Left hindlimb (tissue), 1 donor: Measurements from ENCODE around the gene NEMP2.
A peak's percentile ranks its signal among the peaks of the same experiment; 100 is the strongest.

Source experiments
- DNase-seq: peaks from one replicate; pipeline ENCODE4 v3.0.0-alpha.2; 2018

Gene NEMP2

DNA sequence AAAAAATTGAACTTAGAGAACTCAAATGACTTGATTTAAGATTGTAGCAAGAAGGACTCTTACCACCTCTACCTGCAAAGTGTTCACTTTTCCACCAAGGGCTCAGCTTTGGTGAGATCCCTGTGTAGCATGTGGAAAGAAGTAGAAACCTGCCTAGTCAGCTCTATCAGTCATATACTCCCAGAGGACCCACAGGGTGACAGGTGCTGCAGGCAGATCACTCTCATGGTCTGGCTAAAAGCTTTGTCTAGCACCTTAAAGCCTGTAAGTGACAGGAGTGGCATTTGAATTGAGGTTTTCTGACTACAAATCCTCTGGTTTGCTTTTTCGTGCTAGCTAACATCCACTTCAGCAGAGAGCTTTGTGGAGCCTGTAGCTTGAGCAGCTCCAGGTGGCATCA lies 18.7 kb upstream of the NEMP2 start:
- DNase-seq: no peak

DNA sequence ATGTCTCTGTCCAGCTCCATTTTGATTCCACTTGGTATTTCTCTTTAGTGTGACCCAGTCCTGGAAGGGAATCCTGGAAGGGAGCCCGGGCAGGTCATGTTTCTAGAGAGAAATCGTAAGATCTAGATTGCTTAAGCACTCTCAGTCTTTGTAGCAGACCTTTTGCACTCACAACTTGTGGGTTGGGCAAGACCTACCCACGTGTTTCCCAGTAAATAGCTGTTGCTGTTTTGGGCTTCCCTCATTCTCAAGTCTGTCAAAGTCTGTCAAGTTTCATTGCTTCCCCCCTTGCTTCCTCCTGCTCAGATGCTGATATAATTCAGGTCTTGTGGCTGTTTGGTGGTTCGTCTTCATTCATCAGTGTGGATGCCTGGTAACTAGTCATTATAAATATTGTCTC lies 17.4 kb upstream of the NEMP2 start:
- DNase-seq: no peak

DNA sequence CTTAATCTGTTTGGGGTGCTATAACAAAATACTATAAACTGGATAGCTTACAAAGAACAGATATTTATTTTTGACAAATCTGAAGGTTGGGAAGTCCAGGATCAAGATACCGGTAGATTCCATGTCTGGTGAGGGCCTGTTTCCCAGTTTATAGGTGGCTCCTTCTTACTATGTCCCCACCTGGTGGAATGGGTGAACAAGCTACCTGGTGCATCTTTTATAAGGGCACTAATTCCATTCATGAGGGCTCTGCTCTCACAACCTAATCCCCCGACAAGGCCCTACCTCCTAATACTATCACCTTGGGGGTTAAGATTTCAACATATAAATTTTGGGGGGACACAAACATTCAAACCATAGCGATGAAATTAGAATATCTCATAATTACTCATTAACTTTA lies 15.6 kb upstream of the NEMP2 start:
- DNase-seq: no peak

DNA sequence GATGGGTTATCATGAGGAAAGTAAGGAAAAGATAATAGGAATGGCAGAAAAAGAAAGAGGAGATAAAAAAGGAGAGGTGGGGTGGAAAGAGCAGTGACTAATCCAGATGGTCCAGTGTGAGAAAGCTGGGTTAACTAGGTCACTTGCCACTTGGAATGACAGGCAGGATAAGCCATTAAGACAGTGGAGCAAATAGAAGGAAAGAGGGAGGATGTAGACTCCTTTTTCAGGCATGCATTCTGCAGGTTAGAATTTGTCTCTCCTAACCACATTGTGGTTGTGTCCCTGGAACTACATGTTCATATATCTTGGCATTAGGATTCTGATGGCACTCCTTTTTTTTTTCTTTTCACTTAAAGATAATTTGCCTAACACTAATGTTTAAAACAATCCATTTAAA lies 13.4 kb upstream of the NEMP2 start:
- no peak for DNase-seq

DNA sequence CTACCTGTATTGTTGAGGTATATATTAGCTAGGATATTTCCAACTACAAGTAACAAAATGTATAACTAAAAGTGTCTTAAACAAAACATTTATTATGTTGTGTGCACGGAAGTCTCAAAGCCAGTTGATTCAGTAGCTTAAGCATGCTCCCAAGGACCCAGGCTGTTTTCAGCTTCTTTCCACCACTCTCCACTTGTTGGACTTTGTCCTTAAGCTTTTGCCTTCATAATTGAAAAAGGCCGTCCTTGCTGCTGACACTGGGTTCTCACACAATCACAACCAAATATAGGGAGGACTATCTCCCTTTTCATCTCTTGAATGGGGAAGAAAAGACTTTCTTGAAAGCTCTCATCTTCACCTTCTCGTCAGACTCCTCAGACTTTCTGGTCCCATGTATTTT lies 12.2 kb upstream of the NEMP2 start:
- no peak for DNase-seq

DNA sequence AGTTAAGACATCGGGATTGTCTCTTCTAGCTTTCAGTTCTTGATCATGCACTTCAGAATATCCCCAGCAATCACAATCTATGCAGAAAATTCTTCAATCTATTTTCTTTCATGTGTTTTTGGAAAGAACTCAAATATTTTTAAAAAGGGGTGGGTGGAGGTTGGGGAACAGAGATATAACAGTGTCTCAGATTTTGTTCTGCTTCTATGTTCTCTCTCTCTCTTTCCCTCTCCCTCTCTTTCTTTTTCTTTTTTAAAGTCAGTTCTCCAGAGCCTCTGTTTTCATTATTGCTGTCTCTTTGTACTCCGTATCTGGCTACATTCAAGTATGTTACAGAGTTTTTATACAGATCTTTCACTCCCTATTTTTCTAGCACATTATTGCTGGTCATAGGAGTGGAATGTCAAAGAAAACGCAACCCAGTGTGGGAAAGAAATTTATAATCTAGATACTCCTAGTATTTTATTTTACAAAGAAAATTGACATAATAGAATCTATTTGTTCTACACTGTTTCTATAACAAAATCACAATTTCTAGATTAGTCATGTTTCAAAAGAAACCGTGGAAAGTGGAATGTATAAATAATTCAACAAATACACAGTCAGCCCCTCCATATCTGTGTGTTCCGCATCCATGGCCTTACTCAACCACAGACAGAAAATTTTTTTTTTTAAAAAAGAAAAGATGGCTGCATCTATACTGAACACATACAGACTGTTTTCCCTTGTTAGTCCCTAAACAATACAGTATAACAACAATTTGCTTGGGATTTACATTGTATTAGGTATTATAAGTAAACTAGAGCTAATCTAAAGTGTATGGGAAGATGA lies 11.2 kb upstream of the NEMP2 start:
- DNase-seq: no peak

DNA sequence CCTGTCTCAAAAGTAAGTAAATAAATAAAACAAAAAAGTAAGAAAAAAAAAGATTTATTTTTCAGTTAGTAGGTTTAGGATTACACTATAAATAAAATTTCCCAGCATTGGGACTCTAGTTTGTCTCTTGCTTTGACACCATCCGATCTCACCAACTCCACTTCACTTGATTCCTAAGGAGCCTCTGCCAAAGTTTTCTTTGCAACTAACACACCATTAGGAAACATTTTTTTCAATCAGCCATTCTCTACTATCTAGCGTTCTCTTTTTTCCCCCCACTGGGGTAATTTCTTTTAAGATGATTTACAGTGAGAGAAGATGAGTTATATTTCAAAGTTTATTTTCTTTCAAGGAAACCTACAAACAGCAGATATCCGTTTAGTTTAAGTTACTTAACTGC lies 10.6 kb upstream of the NEMP2 start:
- no peak for DNase-seq

DNA sequence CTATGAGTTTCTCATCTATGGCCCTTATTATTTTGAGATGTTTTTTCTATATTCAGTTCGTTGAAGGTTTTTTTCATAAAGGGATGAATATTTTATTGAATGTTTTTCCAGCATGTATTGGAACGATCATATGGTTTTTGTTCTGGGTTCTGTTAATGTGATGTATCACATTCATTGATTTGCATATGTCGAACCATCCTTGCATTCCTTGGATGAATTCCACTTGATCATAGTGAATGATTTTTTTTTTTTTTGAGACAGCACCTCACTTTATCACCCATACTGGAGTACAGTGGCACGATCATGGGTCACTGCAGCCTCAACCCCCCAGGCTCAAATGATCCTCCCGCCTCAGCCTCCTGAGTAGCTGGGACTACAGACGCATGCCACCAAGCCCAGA lies 5.5 kb upstream of the NEMP2 start:
- no peak for DNase-seq

DNA sequence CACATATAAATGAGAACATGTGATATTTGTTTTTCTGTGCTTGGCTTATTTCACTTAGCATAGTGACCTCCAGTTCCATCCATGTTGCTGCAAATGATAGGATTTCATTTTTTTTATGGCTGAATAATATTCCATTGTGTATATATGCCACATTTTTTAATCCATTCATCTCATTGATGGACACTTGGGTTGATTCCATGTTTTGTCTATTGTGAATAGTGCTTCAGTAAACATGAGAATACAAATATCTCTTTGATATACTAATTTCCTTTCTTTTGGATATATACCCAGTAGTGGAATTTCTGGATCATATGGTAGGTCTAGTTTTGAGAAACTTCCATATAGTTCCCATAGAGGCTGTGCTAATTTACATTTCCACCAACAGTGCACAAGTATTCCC lies 3.7 kb upstream of the NEMP2 start:
- no peak for DNase-seq

DNA sequence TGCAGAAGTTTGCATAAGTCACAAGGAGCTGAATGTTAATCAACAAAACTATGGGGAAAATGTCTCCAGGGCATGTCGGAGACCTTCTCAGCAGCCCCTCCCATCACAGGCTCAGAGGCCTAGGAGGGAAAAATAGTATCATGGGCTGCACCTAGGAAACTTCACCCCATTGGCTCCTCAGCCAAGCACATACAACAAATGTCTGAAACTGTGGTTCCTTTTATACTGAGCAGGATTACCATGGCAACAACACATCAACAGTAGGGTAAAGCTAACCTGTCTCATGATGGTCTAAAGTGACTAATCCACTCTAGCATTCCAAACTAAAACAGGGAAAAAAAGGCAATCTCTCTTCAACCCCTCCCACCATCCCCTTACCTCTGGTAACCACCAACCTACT lies 3.2 kb upstream of the NEMP2 start:
- no peak for DNase-seq

DNA sequence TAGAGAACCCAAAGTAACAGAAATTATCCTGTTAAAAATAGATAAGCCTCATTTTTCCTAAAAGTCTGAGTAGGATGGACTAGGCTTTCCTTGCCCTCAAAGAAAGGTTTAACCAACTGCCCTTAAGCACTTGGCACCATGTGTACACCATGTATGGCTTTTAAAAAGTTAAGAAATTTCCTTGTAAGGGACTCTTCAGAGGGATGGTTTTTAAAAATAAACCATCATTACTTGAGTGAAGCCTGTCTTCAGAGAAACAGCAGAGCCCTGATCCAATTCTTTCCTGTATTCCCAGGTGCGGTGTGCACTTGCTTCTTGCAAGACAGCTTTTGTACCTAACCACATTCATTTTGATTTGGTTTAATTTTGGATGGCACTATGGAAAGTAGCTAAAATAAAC lies 1.1 kb upstream of the NEMP2 start:
- no peak for DNase-seq

DNA sequence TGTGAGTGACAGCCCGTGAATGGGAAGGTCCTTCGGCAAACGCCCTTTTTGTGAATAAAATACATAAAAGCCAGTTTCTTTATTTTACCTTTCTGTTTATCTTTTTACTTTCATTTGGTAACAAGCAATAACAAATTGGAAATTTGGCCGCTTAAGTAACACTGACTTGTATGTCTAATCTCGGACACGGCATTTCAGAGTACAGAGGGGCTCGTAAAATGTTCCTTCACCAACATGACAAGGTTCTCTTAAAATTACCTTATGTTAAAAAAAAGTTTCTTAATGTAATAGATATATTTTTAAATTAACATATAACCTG lies 558 bp upstream of the NEMP2 start:
- no peak for DNase-seq

DNA sequence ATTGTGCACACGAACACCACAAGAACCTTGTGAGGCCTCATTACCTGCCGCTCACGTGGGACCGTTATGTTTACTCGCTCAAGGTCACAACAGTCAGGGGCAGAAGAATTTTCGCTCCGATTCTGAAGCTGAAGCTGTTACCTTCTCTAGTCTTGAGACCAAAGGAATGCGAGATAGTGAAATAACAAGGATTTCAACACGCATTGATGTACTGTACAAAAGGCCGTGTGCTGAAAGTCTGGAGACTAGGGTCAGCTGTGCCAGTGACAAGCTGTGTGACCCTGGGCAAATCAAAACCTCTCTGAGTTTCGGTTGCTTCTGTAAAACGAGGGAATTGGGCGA lies 583 bp downstream of the NEMP2 start:
- DNase-seq: peak; percentile 35

DNA sequence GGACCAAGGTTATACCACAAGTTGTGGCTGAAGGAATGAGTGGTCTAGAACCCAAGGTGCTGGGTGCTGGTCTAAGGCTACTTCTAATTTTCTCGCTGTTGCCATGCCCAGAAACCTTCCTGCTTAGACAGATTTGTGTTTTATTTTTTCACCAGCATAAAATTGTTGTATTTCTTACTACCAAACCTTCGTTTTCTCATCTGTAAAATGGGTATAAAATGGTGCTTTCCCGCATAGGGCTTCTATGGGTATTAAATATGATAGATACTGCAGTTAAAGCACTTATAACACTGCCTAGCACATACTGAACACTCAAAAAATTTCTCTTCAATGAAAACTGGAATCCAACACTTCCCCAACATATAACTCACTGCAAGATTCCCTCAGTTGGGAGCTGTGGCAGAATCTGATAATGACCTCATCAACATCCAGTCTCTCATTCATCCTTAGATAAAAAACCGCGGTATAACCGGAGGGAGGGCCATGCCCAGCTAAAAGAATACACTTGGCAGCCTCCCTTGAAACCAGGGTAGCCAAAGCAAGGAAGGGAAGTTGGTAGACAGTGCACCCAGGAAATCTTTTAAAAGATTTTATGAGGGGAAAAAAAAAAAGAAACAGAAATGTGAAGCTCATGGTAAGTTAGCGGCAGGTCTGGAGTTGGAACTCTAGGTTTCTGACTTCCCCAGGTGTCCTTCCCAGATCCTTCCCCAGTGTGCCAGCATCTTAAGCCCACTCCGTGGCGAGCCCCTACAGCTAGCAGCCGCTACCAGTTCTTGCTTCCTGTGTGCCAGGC lies 1.2 kb downstream of the NEMP2 start:
- no peak for DNase-seq

DNA sequence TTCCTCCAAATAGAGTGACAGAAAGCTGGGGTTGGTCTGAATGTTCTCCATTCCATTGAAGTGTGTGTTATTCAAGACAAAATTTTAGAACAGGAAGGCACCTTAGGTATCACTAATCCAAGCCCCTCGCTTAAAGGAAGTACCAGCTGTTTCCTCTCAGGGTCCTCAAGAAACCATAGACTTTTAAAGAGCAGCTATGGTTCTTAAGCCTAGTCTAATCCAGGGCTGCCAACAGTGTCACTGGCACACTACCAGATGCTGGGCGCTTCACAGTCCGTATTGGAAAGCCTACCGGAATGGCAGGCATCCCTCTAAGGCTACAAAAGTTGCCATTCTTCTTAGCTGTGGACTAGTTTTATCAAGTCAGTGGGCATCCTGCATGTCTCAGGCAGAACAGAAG lies 1.9 kb downstream of the NEMP2 start:
- DNase-seq: no peak

DNA sequence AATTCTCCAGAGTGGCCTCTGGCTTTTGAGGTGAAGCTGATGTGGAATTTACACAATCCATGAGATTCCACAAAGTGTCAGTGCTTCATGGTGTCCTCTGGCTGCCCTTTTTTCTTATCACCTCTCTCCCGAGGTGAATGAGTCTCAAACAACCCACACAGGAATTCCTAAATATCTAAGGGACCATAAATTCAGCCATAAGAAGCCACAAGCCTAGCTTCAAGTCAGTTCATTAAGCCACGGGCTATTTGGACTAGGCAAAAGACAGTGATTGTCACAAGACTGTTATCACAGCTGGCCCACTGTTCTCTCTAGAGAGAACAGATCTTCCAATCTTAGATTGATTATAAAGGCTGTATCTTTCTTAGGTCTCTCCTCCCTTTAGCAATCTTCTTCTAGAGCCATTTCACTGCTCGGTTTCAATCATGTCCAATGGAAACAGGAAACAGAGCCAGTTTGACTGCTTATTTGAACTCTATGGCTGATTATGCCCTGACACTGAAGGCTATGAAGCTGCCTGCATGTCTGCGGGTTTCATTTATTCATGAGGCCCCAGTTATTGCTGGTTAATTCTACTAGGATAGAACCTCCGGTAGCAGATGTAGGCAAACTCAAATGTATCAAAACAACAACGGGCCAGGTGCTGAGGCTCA lies 4.1 kb downstream of the NEMP2 start:
- DNase-seq: no peak

DNA sequence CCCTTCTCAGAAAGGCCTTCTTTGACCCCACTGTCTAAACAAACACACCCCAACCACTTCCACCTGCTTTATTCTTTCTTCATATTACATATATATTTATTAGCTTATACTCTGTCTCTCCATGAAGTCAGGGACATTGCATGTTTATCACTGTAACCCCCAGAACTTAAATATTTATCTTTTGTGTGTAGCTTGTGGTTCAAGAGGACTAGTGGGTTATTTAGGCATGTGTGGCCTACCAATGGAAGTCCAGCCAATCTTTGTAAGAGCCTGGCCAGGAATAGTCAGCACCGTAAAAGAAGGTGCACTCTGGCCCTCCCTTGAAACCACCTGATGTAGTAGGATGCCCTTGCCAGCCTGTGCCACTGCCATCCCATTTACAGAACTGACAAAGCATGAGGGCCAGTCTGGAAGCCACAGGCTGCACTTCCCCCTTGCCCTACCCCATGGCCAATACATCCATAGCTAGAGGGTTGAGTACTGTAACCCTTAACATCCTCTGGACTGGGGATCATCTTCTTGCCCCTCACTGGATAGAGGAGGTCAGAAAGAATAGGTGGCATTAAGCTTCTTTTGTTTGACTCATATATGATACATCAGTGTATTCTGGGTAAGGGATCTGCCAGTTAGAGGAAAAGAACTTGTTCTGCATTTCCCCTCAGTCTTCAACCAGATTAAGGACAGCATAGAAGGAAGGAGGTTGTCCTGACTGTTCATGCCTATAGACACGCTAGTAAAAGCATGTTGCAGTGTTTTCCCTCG lies 4.9 kb downstream of the NEMP2 start:
- no peak for DNase-seq

DNA sequence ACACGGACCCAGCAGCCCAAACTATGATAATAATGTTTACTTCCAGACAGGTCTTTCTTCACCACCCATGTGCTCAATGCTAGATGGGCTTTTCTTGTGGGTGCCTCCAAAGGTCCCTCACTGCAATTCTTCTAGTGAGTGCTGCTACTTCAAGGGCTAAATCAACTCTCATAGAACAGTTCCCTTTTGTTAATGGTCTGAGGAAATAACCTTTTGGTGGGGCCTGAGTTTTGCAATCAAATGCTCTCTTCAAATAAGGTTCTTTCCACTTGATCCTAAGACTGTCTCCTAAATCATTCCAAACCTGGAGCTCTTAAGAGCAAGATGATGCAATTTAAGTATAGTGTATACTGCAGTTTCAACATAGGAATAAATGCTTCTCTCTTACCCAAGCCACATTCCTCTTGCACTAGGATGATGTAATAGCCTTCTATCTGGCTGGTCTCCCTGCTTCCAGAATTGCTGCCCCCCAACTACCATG lies 6.0 kb downstream of the NEMP2 start:
- DNase-seq: no peak

DNA sequence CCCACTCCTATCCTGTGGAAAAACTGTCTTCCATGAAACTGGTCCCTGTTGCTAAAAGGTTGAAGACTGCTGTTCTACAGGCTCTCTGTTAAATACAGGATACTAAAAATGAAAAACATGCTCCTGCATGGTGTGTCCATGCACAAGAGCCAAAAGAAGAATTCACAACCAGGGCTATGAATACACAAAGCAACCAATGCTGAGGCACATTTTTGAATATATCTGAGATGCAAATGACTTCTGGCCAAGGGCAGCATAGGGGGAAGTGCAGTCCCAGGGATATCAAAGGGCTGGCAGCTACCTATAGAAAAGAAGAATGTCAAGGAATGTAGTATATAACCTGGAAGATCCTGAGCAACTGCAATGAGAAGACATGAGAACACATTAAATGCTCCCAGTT lies 6.6 kb downstream of the NEMP2 start:
- no peak for DNase-seq

DNA sequence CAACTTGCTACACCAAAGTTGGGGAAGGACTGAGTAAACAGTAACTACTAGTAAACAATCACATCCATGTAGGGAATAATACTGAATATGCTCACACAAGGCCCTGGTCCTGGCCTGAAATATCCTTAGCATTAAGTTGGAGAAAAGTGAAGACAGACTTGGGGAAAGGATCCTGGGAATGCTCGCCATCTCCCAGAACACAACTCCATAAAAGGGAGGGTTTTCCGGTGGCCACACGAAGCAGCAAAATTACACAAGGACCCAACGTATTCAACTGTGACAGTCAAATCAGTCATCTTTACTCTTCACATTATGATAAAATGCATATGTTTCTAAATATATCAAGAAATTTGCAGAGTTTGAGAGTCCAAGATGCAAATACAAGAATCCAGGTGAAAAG lies 7.3 kb downstream of the NEMP2 start:
- DNase-seq: no peak

DNA sequence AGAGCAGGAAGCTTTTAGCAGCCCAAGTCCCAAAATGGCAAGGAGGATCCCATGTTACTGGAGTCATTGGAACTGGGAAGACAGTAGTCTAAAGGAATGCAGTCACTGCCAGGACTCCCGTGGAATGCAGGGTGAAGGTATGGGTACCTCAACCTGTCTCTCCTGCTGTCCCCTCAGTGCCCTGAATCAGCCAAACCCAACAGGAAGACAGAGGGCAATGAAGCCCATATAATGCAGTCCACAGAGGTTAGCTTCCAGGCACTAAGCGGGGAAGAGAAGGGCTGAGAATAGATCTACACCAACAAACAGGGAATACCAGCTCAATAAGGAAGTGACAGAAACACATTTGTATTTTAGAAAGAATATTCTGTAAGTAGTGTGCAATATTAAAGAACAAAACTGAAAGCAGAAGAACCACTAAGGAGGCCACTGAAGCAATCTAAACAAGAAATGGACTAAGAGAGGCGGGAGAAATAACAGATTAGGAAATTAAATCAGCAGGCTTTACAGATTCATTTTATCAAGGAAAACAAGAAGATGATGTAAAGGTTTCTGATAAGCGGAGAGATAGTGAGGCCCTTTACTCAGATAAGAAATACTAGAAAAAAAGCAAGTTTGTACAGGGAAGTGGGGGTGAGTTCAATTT lies 8.3 kb downstream of the NEMP2 start:
- no peak for DNase-seq

DNA sequence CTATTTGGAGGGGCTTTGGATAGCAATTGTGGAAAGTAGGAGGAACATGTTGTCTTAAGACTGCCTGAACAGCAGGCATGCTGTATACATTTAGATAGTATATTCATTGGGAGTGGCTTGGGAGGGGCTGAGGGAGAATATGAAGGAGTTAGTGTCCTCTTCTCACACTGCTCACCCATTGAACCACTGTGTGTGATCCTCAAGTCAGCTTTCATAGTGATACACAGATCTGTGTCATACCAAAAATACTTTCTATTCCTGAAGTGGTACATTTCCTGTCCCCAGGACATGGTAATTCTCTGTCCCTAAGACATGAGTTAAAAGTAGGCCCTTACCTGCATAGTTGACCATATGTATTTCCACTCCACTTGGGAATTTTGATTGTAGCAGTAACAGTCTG lies 9.6 kb downstream of the NEMP2 start:
- DNase-seq: no peak
